SK-N-SH (cell line): ENCODE measurements around the gene AGRN. TPM values are rescaled to one million over a fixed set of nuclear protein-coding genes. Genes with fewer than 3 reads are reported as not detected.
"Not testable (repeated sequence)": the region's sequence is repeated elsewhere in the genome, so short reads cannot be mapped to it uniquely, and the experiment has no call there.

ENCODE experiments used
- CTCF ChIA-PET: fragments of 300-600, 350-600 bp; formaldehyde crosslinking; extraction: SDS; loops from one replicate; lab custom pipeline; 2021; lab: Yijun Ruan, JAX
- POLR2A ChIA-PET: fragments of 350-600 bp; sonication (Branson Sonifier 250); formaldehyde crosslinking; extraction: SDS; loops from one replicate; lab custom pipeline; 2020; ENCODE audit warnings: antibody characterized with exemption, inconsistent platforms; lab: Yijun Ruan, JAX
- DNase-seq: peaks from one replicate; pipeline ENCODE4 v3.0.0; 2012
- H2AFZ ChIP-seq: fragments of 200-600 bp; sonication (generic); 2 replicates; pipeline ENCODE4 v1.8.1; 2016; ENCODE audit warnings: antibody characterized with exemption, mild to moderate bottlenecking, low read depth
- H3F3A ChIP-seq: fragments of 200-600 bp; sonication (generic); replicated peaks from 2 replicates; pipeline ENCODE3; 2016; ENCODE audit warnings: antibody characterized with exemption, mild to moderate bottlenecking; ENCODE audit not compliant: insufficient read depth
- H3K27ac ChIP-seq, 2 experiments: fragments of 200-500 bp in 1 of 2; fragments of 200-600 bp in 1 of 2; sonication (Bioruptor generic) in 1 of 2; sonication (generic), shearing (Covaris generic) in 1 of 2; 2 replicates each; pipeline versions ENCODE4 v1.5.1 to v1.6.1; 2014 to 2016; ENCODE audit warnings: low read depth in 2 of 2, inconsistent platforms in 1 of 2, low read length in 1 of 2, mild to moderate bottlenecking in 1 of 2, mixed read lengths in 1 of 2
- H3K27me3 ChIP-seq: fragments of 200-600 bp; sonication (generic), shearing (Covaris generic); 2 replicates; pipeline ENCODE4 v1.6.1; 2016; ENCODE audit warnings: mixed run types; ENCODE audit not compliant: insufficient read depth
- H3K36me3 ChIP-seq, 2 experiments: fragments of 200-500 bp in 1 of 2; fragments of 200-600 bp in 1 of 2; sonication (Bioruptor generic) in 1 of 2; sonication (generic) in 1 of 2; replicated peaks in 1 of 2; 2 replicates each; pipeline versions ENCODE3 to v1.5.1; 2014 to 2016; ENCODE audit warnings: low read length in 1 of 2, mild to moderate bottlenecking in 1 of 2; ENCODE audit not compliant: insufficient read depth in 2 of 2, control insufficient read depth in 1 of 2
- H3K4me1 ChIP-seq, 2 experiments: fragments of 200-500 bp in 1 of 2; fragments of 200-600 bp in 1 of 2; sonication (Bioruptor generic) in 1 of 2; sonication (generic), shearing (Covaris generic) in 1 of 2; 2 replicates each; pipeline versions ENCODE4 v1.5.1 to v1.6.1; 2014 to 2016; ENCODE audit warnings: low read depth in 1 of 2, low read length in 1 of 2, mixed run types in 1 of 2; ENCODE audit not compliant: insufficient read depth in 2 of 2, control insufficient read depth in 1 of 2
- H3K4me2 ChIP-seq: fragments of 200-600 bp; sonication (generic), shearing (Covaris generic); 2 replicates; pipeline ENCODE4 v1.6.1; 2017; ENCODE audit warnings: mixed run types
- H3K4me3 ChIP-seq, 2 experiments: fragments of 200-500 bp in 1 of 2; fragments of 200-600 bp in 1 of 2; sonication (Bioruptor generic) in 1 of 2; sonication (generic), shearing (Covaris generic) in 1 of 2; 2 replicates each; pipeline versions ENCODE4 v1.5.1 to v1.8.1; 2014 to 2016; ENCODE audit warnings: low read depth in 2 of 2, inconsistent platforms in 1 of 2, low read length in 1 of 2, mild to moderate bottlenecking in 1 of 2, mixed read lengths in 1 of 2, moderate library complexity in 1 of 2
- H3K79me2 ChIP-seq: fragments of 200-600 bp; sonication (generic); 2 replicates; pipeline ENCODE4 v1.8.1; 2017; ENCODE audit warnings: mild to moderate bottlenecking; ENCODE audit not compliant: insufficient read depth
- H3K9ac ChIP-seq: fragments of 200-600 bp; sonication (generic); 2 replicates; pipeline ENCODE4 v1.6.1; 2017; ENCODE audit warnings: mixed run types
- H3K9me2 ChIP-seq: fragments of 200-600 bp; sonication (generic); 2 replicates; pipeline ENCODE4 v1.6.1; 2017; ENCODE audit warnings: mixed run types
- H3K9me3 ChIP-seq: fragments of 200-600 bp; sonication (generic); 2 replicates; pipeline ENCODE4 v1.6.1; 2017; ENCODE audit warnings: mixed run types, mild to moderate bottlenecking, moderate library complexity
- H4K20me1 ChIP-seq: fragments of 200-600 bp; sonication (generic); 2 replicates; pipeline ENCODE4 v1.6.1; 2017; ENCODE audit warnings: mild to moderate bottlenecking, mixed run types; ENCODE audit not compliant: insufficient read depth
- MXI1 ChIP-seq: IDR thresholded peaks from 2 replicates; pipeline ENCODE4 v1.6.1; 2012; ENCODE audit warnings: mild to moderate bottlenecking, low read depth, low read length, improper control_type of control experiment
- RAD21 ChIP-seq: IDR thresholded peaks from 2 replicates; pipeline ENCODE4 v1.6.1; 2012; ENCODE audit warnings: mild to moderate bottlenecking, low read length
- WGBS: methylation state at CpG from one replicate; pipeline ENCODE4 v1.1.6; 2017; ENCODE audit warnings: low lambda C conversion rate; 5-methylcytosine and 5-hydroxymethylcytosine counted together
- polyA plus RNA-seq, 3 experiments: library from polyadenylated mRNA; depleted of rRNA; stranded (reverse); fragments of >200 nt; gene quantifications; 2 replicates each; pipeline ENCODE4 v1.2.3, GENCODE V29; 2012
- TF ChIP-seq, protein P1 (sequence below): fragments of 200-600 bp; sonication (generic); IDR thresholded peaks from 2 replicates; pipeline ENCODE4 v1.6.1; 2017; ENCODE audit warnings: antibody characterized with exemption, mild to moderate bottlenecking, moderate library complexity

The AGRN gene
- polyA plus RNA-seq, 1 of the 3 experiments (the other 2 are of a cell fraction), result 31.6 TPM

DNA sequence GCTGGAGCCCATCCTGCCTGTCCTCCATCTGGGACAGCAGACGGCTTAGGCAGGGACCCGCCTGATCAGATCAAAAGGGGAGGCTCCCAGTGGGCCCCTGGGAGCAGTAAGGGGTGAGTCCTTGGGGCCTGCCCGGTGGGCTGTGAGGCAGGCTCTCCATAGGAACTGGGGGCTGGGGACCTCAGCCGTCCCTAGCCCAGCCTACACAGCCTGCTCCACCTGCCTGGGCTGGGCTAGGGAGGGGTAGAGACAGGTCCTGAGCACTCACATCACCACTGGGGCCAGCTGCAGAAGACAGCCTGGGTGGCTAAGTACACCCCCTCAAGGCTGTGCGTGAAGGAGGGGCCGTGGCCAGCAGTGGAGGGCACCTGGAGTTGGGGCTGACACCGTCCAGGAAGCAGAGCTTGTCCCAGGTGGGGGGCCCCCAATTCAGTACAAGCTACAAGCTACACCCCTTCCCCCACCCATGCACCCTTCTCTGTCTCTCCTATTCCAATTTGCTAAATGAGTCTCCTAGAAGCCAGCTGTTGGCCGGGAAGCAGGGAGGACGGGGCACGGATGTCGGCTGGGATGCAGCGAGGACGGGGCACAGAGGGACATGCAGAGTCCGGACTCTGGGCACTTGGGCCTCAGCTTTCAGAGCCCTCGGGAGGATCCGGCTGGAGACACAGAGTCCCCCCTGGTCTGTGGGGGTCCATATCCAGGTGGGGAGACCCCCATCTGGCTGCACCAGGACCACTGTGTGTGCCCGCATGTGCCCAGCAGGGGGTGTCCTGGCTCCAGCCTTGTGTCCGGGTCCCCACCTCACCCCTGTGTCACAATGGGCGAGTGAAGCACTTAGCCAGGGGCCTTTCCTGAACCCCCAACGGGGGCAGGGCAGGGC is 4.9 kb upstream of the AGRN start:
- H3K9me2 ChIP-seq, result no peaks in the 10 kb centered on the region
- H3K79me2 ChIP-seq, result no peaks in the 10 kb centered on the region
- peaks cover 0 to 7% of the 10 kb centered on the region in 2 experiments; a peak in 1 of 4 replicates for H3K4me1 ChIP-seq
- peak; percentile 65 for DNase-seq
- POLR2A ChIA-PET, result interaction anchor here (1.0 kb wide), 1 partner anchor 10 kb away, joined by 3 read pairs; no protein-coding TSS in a partner anchor
- H3K27me3 ChIP-seq, result no peaks in the 10 kb centered on the region
- no peaks in the 10 kb centered on the region for H4K20me1 ChIP-seq
- H3K9me3 ChIP-seq, result no peaks in the 10 kb centered on the region
- H3K4me3 ChIP-seq, result no peak overlapping the region
- WGBS, result 90% methylated on average over 15 of the region's 20 CpGs
- no peak overlapping the region for H3K9ac ChIP-seq
- H3K27ac ChIP-seq, result no peak overlapping the region
- TF ChIP-seq MXI1, result no peak
- peak; percentile 42 for TF ChIP-seq RAD21
- TF ChIP-seq, protein P1, sequence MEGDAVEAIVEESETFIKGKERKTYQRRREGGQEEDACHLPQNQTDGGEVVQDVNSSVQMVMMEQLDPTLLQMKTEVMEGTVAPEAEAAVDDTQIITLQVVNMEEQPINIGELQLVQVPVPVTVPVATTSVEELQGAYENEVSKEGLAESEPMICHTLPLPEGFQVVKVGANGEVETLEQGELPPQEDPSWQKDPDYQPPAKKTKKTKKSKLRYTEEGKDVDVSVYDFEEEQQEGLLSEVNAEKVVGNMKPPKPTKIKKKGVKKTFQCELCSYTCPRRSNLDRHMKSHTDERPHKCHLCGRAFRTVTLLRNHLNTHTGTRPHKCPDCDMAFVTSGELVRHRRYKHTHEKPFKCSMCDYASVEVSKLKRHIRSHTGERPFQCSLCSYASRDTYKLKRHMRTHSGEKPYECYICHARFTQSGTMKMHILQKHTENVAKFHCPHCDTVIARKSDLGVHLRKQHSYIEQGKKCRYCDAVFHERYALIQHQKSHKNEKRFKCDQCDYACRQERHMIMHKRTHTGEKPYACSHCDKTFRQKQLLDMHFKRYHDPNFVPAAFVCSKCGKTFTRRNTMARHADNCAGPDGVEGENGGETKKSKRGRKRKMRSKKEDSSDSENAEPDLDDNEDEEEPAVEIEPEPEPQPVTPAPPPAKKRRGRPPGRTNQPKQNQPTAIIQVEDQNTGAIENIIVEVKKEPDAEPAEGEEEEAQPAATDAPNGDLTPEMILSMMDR, result peak; percentile 44
- TF ChIP-seq, all 33 proteins: peak for 2
- Histone ChIP-seq H3F3A (no peaks in the 10 kb centered on the region), H2AFZ (no peak overlapping the region), H3K4me2 (no peak overlapping the region), H3K36me3 (no peaks in the 10 kb centered on the region)
- CTCF ChIA-PET, result interaction anchor here (0.9 to 6.1 kb wide), 11 partner anchors 10 to 65 kb away, joined by 3 to 38 read pairs (median 6); no protein-coding TSS in a partner anchor

DNA sequence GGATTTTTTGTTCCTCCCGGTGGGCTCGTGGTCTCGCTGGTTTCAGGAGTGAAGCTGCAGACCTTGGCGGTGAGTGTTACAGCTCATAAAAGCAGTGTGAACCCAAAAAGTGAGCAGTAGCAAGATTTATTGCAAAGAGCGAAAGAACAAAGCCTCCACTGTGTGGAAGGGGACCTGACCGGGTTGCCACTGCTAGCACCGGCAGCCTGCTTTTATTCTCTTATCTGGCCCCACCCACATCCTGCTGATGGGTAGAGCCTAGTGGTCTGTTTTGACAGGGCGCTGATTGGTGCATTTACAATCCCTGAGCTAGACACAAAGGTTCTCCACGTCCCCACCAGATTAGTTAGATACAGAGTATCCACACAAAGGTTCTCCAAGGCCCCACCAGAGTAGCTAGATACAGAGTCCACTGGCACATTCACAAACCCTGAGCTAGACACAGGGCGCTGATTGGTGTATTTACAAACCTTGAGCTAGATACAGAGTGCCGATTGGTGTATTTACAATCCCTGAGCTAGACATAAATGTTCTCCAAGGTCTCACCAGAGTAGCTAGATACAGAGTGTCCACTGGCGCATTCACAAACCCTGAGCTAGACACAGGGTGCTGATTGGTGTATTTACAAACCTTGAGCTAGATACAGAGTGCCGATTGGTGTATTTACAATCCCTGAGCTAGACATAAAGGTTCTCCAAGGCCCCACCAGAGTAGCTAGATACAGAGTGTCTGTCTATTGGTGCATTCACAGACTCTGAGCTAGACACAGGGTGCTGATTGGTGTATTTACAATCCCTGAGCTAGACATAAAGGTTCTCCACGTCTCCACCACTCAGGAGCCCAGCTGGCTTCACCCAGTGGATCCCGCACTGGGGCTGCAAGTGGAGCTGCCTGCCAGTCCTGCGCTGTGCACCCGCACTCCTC is 2.3 kb upstream of the AGRN start:
- H3K9ac ChIP-seq, H3K27ac ChIP-seq, H3K79me2 ChIP-seq, DNase-seq, H3K4me3 ChIP-seq, H3K4me2 ChIP-seq, H4K20me1 ChIP-seq, H3K9me2 ChIP-seq, H2AFZ ChIP-seq, H3K9me3 ChIP-seq, H3K36me3 ChIP-seq, H3F3A ChIP-seq, H3K27me3 ChIP-seq: not testable (repeated sequence)
- peaks cover 0 to 17% of the 10 kb centered on the region in 2 experiments; a peak in 1 of 4 replicates for H3K4me1 ChIP-seq
- WGBS, result 84% methylated on average over 11 of the region's 17 CpGs
- ChIA-PET POLR2A (interaction anchor here (0.9 kb wide), 1 partner anchor 13 kb away, joined by 3 read pairs; no protein-coding TSS in a partner anchor), CTCF (interaction anchor here (1.2 to 6.1 kb wide), 5 partner anchors 12 to 31 kb away, joined by 3 to 38 read pairs (median 10); no protein-coding TSS in a partner anchor)

DNA sequence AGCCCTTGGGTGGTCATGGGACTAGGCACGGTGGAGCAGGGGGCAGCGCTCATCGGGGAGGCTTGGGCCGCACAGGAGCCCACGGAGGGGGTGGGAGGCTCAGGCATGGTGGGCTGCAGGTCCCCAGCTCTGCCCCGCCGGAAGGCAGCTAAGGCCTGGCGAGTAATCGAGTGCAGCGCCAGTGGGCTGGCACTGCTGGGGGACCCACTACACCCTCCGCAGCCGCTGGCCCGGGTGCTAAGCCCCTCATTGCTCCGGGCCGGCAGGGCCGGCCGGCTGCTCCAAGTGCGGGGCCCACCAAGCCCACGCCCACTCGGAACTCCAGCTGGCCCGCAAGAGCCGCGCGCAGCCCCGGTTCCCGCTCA is 1.6 kb upstream of the AGRN start:
- H3K9me2 ChIP-seq, H3K79me2 ChIP-seq, H3F3A ChIP-seq, H3K36me3 ChIP-seq, H2AFZ ChIP-seq, H3K27ac ChIP-seq, DNase-seq, H3K9ac ChIP-seq, H3K27me3 ChIP-seq, H3K4me3 ChIP-seq, H3K9me3 ChIP-seq, H4K20me1 ChIP-seq, H3K4me2 ChIP-seq: not testable (repeated sequence)
- ChIA-PET POLR2A (interaction anchor here (0.9 to 1.4 kb wide), 2 partner anchors 13 kb away, joined by 3 to 5 read pairs; no protein-coding TSS in a partner anchor), CTCF (interaction anchor here (1.0 to 6.1 kb wide), 13 partner anchors 11 to 45 kb away, joined by 3 to 46 read pairs (median 7); partner anchors contain the start of gene PERM1)
- H3K4me1 ChIP-seq, result peaks cover 0 to 17% of the 10 kb centered on the region in 2 experiments; a peak in 1 of 4 replicates
- WGBS, result 93% methylated on average over 3 of the region's 26 CpGs
